GM12878 (cell line): ENCODE results near the gene NAA15. TPM values are rescaled to one million over a fixed set of nuclear protein-coding genes. Genes with fewer than 3 reads are reported as not detected.

ENCODE experiments used
- ATAC-seq: fragments of 200-7000 bp; cut with Tn5 transposase; 3 replicates; pipeline ENCODE4 v1.9.1; 2020; ENCODE audit warnings: mild to moderate bottlenecking, moderate library complexity
- BruUV-seq: library from RNA; stranded (reverse); fragments of 400-500 nt; replicated peaks from 2 replicates; lab custom pipeline; 2021; lab: Mats Ljungman, UMichigan
- CTCF ChIA-PET: fragments of 300-600 bp; sonication (Branson Sonifier 250); formaldehyde crosslinking; extraction: SDS; loops from one replicate; lab custom pipeline; 2021; ENCODE audit warnings: inconsistent platforms; lab: Yijun Ruan, JAX
- POLR2A ChIA-PET: fragments of 350-600 bp; formaldehyde crosslinking; extraction: SDS; loops from one replicate; lab custom pipeline; 2021; ENCODE audit warnings: inconsistent platforms; lab: Charles Lee
- RAD21 ChIA-PET: fragments of 300-600 bp; sonication (Branson Sonifier 250); formaldehyde crosslinking; loops from one replicate; lab custom pipeline; 2023; ENCODE audit warnings: antibody characterized with exemption; ENCODE audit not compliant: unreplicated experiment; lab: Charles Lee
- SMC1A ChIA-PET: fragments of 300-600 bp; sonication (Branson Sonifier 250); formaldehyde crosslinking; loops from one replicate; lab custom pipeline; 2023; ENCODE audit not compliant: unreplicated experiment, uncharacterized antibody; lab: Charles Lee
- DNase-seq: peaks from one replicate; pipeline ENCODE4 v3.0.0-alpha.2; 2011; ENCODE audit warnings: low read depth, low spot score
- FAIRE-seq: peaks from 3 replicates; lab custom pipeline; 2011; peaks lifted over from hg19 to GRCh38; lab: Jason Lieb, UNC
- H2AFZ ChIP-seq: 2 replicates; pipeline ENCODE4 v1.6.0; 2011; ENCODE audit warnings: low read depth, low read length, control low read depth; ENCODE audit not compliant: control insufficient read depth
- H3K27ac ChIP-seq: 2 replicates; pipeline ENCODE4 v1.5.1; 2011; ENCODE audit warnings: control low read depth; ENCODE audit not compliant: control insufficient read depth, insufficient read depth
- H3K27me3 ChIP-seq, 2 experiments: replicated peaks in 1 of 2; 2 replicates each; pipeline versions ENCODE4 v1.6.0 to v1.6.1; 2011; ENCODE audit warnings: low read length in 1 of 2; ENCODE audit not compliant: control insufficient read depth in 2 of 2, insufficient read depth in 2 of 2
- H3K36me3 ChIP-seq, 2 experiments: 2 replicates each; pipeline ENCODE4 v1.5.1; 2011; ENCODE audit warnings: low read length in 1 of 2; ENCODE audit not compliant: control insufficient read depth in 2 of 2, insufficient read depth in 2 of 2
- H3K4me1 ChIP-seq: 2 replicates; pipeline ENCODE4 v1.6.1; 2011; ENCODE audit warnings: mild to moderate bottlenecking, low read length, moderate library complexity, mixed read lengths; ENCODE audit not compliant: control insufficient read depth, insufficient read depth
- H3K4me2 ChIP-seq: 2 replicates; pipeline ENCODE4 v1.6.0; 2011; ENCODE audit warnings: control low read depth; ENCODE audit not compliant: control insufficient read depth, insufficient read depth
- H3K4me3 ChIP-seq: fragments of 200-600 bp; sonication (generic); 2 replicates; pipeline ENCODE4 v1.5.1; 2016
- H3K79me2 ChIP-seq: 2 replicates; pipeline ENCODE4 v1.6.0; 2011; ENCODE audit warnings: low read length; ENCODE audit not compliant: control insufficient read depth, insufficient read depth
- H3K9ac ChIP-seq: 2 replicates; pipeline ENCODE4 v1.8.0; 2011; ENCODE audit warnings: low read length, control low read depth, mixed read lengths; ENCODE audit not compliant: control insufficient read depth, insufficient read depth
- H3K9me3 ChIP-seq: replicated peaks from 3 replicates; pipeline ENCODE4 v1.5.1; 2011; ENCODE audit warnings: mild to moderate bottlenecking, low read length; ENCODE audit not compliant: control insufficient read depth, insufficient read depth
- H4K20me1 ChIP-seq: 2 replicates; pipeline ENCODE4 v1.6.0; 2011; ENCODE audit not compliant: control insufficient read depth, insufficient read depth
- ATF7 ChIP-seq: fragments of 450-650 bp; IDR thresholded peaks from 2 replicates; pipeline ENCODE4 v1.6.1; 2016; ENCODE audit warnings: low read depth, mild to moderate bottlenecking
- CHD4 ChIP-seq: fragments of 200-600 bp; sonication (generic); IDR thresholded peaks from 2 replicates; pipeline ENCODE4 v1.6.1; 2016; ENCODE audit warnings: mild to moderate bottlenecking
- HCFC1 ChIP-seq: fragments of 150-350 bp; IDR thresholded peaks from 2 replicates; pipeline ENCODE4 v1.6.1; 2014; ENCODE audit warnings: low read length
- HDAC6 ChIP-seq: fragments of 200-600 bp; sonication (generic); IDR thresholded peaks from one replicate; pipeline ENCODE4 v1.8.0; 2017; ENCODE audit warnings: antibody characterized with exemption; ENCODE audit not compliant: unreplicated experiment
- JUND ChIP-seq: IDR thresholded peaks from 2 replicates; pipeline ENCODE4 v1.6.1; 2012; ENCODE audit warnings: low read depth, mild to moderate bottlenecking, low read length, improper control_type of control experiment, moderate library complexity
- MTA2 ChIP-seq: fragments of 450-650 bp; IDR thresholded peaks from 2 replicates; pipeline ENCODE4 v1.6.1; 2016; ENCODE audit warnings: low read depth, mild to moderate bottlenecking, moderate library complexity
- MYC ChIP-seq: IDR thresholded peaks from 2 replicates; pipeline ENCODE4 v1.6.1; 2011; ENCODE audit warnings: mild to moderate bottlenecking, low read length, moderate library complexity, inconsistent platforms; ENCODE audit not compliant: insufficient read depth, insufficient replicate concordance, insufficient read length, severe bottlenecking
- PKNOX1 ChIP-seq: fragments of 450-650 bp; IDR thresholded peaks from 2 replicates; pipeline ENCODE4 v1.6.1; 2016; ENCODE audit warnings: mild to moderate bottlenecking
- POLR2AphosphoS2 ChIP-seq: IDR thresholded peaks from 2 replicates; pipeline ENCODE4 v1.6.1; 2011; ENCODE audit warnings: low read depth, mild to moderate bottlenecking, low read length, improper control_type of control experiment, moderate library complexity
- RFX5 ChIP-seq: IDR thresholded peaks from 2 replicates; pipeline ENCODE4 v1.6.1; 2011; ENCODE audit warnings: low read depth, low read length, improper control_type of control experiment
- SIN3A ChIP-seq: IDR thresholded peaks from 2 replicates; pipeline ENCODE4 v1.6.1; 2012; ENCODE audit warnings: low read depth, low read length, improper control_type of control experiment
- TCF12 ChIP-seq: IDR thresholded peaks from 2 replicates; pipeline ENCODE4 v1.6.1; 2011; ENCODE audit warnings: low read depth, mild to moderate bottlenecking, low read length
- YBX1 ChIP-seq: fragments of 450-650 bp; IDR thresholded peaks from 2 replicates; pipeline ENCODE4 v1.6.1; 2016; ENCODE audit warnings: antibody characterized with exemption
- ZBTB11 ChIP-seq: fragments of 450-650 bp; formaldehyde crosslinking; IDR thresholded peaks from 2 replicates; pipeline ENCODE4 v1.5.0; 2022; ENCODE audit warnings: mild to moderate bottlenecking, missing genetic modification characterization
- WGBS: methylation state at CpG from one replicate; pipeline ENCODE4 v1.1.6; 2016; ENCODE audit warnings: low lambda C conversion rate; ENCODE audit not compliant: insufficient replicate concordance, insufficient coverage; ENCODE audit errors: missing lambda C conversion rate; 5-methylcytosine and 5-hydroxymethylcytosine counted together
- in situ Hi-C: fragments of 300-500 bp; cut with MboI; formaldehyde crosslinking; loops from 9 replicates; pipeline ENCODE4 v1.14.3; 2018; ENCODE audit warnings: mixed read lengths
- intact Hi-C: fragments of 100-400 bp; cut with micrococcal nuclease; formaldehyde crosslinking; loops from one replicate; pipeline ENCODE4 v1.14.2; 2022; ENCODE audit not compliant: unreplicated experiment
- polyA plus RNA-seq, 11 experiments: library from polyadenylated mRNA; depleted of rRNA in 4 of 11; unstranded in 6 of 11; stranded (reverse) in 5 of 11; fragments of >200 nt; fragmentation: Nextera tagmentation in 4 of 11; fragmentation: Illumina TruSeq in 1 of 11; extraction: Ambion mirVana in 4 of 11; extraction: Trizol in 1 of 11; gene quantifications; 1 replicate in 1 of 11; 2 replicates in 10 of 11; pipeline versions ENCODE4 v1.2.1 to v1.2.3, GENCODE V29; 2011 to 2016; ENCODE audit warnings: inconsistent platforms in 2 of 11, missing spikeins in 2 of 11, low read depth in 1 of 11
- total RNA-seq, 4 experiments: library from RNA; depleted of rRNA in 3 of 4; stranded (reverse); fragments of >200 nt in 3 of 4; fragmentation: Illumina TruSeq in 1 of 4; extraction: Trizol in 1 of 4; gene quantifications; 2 replicates each; pipeline versions ENCODE4 v1.2.1 to v1.2.3, GENCODE V29; 2013 to 2021

NAA15 gene
- total and polyA plus RNA-seq, 10 of the 15 experiments (the other 5 are each of a cell fraction or from before 2014, with no cell fraction given), result 24.3 to 93.1 (median 51.9) TPM

GRCh38 chr4:139256349-139256748 is 45.0 kb upstream of the NAA15 start:
- H3K4me2 ChIP-seq, result no peak overlapping the region
- ChIA-PET POLR2A (no interaction called here), RAD21 (no interaction called here), CTCF (interaction anchor here (0.9 to 1.6 kb wide), 3 partner anchors 12 to 226 kb away, joined by 3 to 4 read pairs (median 3); no protein-coding TSS in a partner anchor), SMC1A (interaction anchor here (0.9 to 1.3 kb wide), 3 partner anchors 10 to 12 kb away, joined by 3 read pairs; no protein-coding TSS in a partner anchor)
- no peaks in the 10 kb centered on the region for H3K9me3 ChIP-seq
- DNase-seq, result no peak
- no peak for FAIRE-seq
- no peak overlapping the region for H3K9ac ChIP-seq
- TF ChIP-seq ATF7 (no peak), HCFC1 (no peak), MTA2 (no peak), MYC (no peak), TCF12 (no peak), CHD4 (no peak)
- no peaks in the 10 kb centered on the region for H3K79me2 ChIP-seq
- no peaks in the 10 kb centered on the region for H3K4me1 ChIP-seq
- peaks cover 0 to 3% of the 10 kb centered on the region in 2 experiments; a peak in 1 of 4 replicates for H3K27me3 ChIP-seq
- H4K20me1 ChIP-seq, result no peaks in the 10 kb centered on the region
- intact Hi-C loops (no loop called here), in situ Hi-C loops (no loop called here)
- no TSS peak for BruUV-seq
- 0% methylated on average over 2 of the region's 2 CpGs for WGBS
- H2AFZ ChIP-seq, result no peak overlapping the region
- no peak for ATAC-seq
- no peak overlapping the region for H3K27ac ChIP-seq
- no peaks in the 10 kb centered on the region for H3K36me3 ChIP-seq
- no peak overlapping the region for H3K4me3 ChIP-seq

- Histone ChIP-seq H4K20me1 (no peaks in the 10 kb centered on the region), H2AFZ (no peak overlapping the region), H3K4me3 (no peak overlapping the region), H3K79me2 (no peaks in the 10 kb centered on the region), H3K27ac (no peak overlapping the region), H3K4me2 (peak overlapping the region; percentile 68; the same call in 1 of the 2 replicates), H3K9ac (no peak overlapping the region), H3K4me1 (peaks cover 19% of the 10 kb centered on the region), H3K27me3 (no peaks in the 10 kb centered on the region), H3K9me3 (no peaks in the 10 kb centered on the region), H3K36me3 (no peaks in the 10 kb centered on the region)
- ChIA-PET SMC1A (interaction anchor here (1.0 to 2.2 kb wide), 9 partner anchors 9 to 168 kb away, joined by 3 to 9 read pairs (median 3); no protein-coding TSS in a partner anchor), CTCF (interaction anchor here (1.0 to 3.1 kb wide), 6 partner anchors 11 to 245 kb away, joined by 4 to 16 read pairs (median 4); no protein-coding TSS in a partner anchor), RAD21 (interaction anchor here (4.4 kb wide), 1 partner anchor 31 kb away, joined by 22 read pairs; no protein-coding TSS in a partner anchor), POLR2A (interaction anchor here (0.7 to 1.2 kb wide), 2 partner anchors 30 to 31 kb away, joined by 3 to 4 read pairs; no protein-coding TSS in a partner anchor)
- ATAC-seq, result no peak
- no TSS peak for BruUV-seq
- no peak for DNase-seq
- 47% methylated on average over 3 of the region's 3 CpGs for WGBS
- intact Hi-C loops, result loop anchor here (2.0 to 5.0 kb wide), 2 partner anchors 29 to 38 kb away; no protein-coding TSS in a partner anchor
- FAIRE-seq, result no peak
- in situ Hi-C loops, result no loop called here
- TF ChIP-seq SIN3A, result no peak
- no peak for TF ChIP-seq PKNOX1
- no peak for TF ChIP-seq RFX5
- TF ChIP-seq JUND, result no peak
- no peak for TF ChIP-seq YBX1
- TF ChIP-seq POLR2AphosphoS2, result no peak
- TF ChIP-seq ZBTB11, result no peak
- no peak for TF ChIP-seq HDAC6
Measured at GRCh38 chr4:139265654-139266053, 35.7 kb upstream of the NAA15 start.
